GM12872 (cell line): ENCODE measurements around the gene PRKCB.

Source experiments
- TF ChIP-seq, protein P1 (sequence below): IDR thresholded peaks from 3 replicates; pipeline ENCODE4 v1.5.1; 2011; ENCODE audit warnings: low read depth, mild to moderate bottlenecking, low read length, moderate library complexity; ENCODE audit not compliant: insufficient read depth

Gene PRKCB

GRCh38 chr16:23907903-23908302 lies 72.1 kb downstream of the PRKCB start:
- TF ChIP-seq, protein P1, sequence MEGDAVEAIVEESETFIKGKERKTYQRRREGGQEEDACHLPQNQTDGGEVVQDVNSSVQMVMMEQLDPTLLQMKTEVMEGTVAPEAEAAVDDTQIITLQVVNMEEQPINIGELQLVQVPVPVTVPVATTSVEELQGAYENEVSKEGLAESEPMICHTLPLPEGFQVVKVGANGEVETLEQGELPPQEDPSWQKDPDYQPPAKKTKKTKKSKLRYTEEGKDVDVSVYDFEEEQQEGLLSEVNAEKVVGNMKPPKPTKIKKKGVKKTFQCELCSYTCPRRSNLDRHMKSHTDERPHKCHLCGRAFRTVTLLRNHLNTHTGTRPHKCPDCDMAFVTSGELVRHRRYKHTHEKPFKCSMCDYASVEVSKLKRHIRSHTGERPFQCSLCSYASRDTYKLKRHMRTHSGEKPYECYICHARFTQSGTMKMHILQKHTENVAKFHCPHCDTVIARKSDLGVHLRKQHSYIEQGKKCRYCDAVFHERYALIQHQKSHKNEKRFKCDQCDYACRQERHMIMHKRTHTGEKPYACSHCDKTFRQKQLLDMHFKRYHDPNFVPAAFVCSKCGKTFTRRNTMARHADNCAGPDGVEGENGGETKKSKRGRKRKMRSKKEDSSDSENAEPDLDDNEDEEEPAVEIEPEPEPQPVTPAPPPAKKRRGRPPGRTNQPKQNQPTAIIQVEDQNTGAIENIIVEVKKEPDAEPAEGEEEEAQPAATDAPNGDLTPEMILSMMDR, result no peak

DNA sequence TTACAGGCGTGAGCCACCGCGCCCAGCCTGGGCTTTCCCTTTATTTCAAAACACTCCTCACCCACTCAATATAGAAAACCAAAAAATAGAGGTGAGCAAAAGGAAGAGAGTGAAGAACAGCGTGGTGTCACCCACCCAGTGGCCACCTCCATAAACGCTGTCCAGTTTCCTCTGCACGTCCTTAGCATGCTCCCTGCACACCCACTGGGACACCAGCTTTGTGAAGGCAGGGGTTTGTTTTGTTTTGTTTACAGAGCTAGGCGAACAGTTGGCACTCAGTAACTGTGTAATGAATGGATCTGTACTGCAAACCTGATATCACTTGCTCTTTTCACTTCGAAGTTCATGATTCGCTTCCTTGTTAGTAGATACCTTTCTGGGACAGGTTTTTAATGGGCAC lies 73.0 kb downstream of the PRKCB start:
- TF ChIP-seq, protein P1, result no peak

DNA sequence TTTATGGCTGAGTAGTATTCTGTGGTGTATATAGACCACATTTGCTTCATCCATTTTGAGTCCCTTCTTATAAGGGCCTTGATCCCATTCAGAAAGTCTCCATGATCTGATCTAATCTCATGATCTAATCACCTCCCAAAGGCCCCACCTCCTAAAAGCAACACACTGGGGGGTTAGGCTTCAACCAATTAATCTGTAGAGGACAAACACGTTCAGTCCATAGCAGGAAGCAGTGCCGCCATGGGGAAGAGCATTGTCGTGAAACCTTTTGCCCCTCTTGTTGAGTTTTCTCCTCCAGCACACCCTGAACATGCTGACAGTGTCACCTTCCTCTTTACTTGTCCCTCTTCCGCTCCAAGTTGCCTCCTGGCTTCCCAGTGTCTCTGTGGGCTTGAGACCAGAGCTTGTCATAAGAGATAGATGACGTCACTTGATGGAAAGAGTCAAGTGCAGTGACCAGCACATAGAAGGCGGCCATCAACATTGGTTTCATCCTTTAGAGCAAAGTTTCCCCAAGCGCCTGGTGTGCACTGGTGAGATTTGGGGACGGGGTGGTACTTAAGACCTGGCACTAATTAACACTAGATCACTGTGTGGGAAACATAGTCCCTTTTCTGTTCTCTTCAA lies 74.1 kb downstream of the PRKCB start:
- TF ChIP-seq, protein P1, result no peak

GRCh38 chr16:23914946-23915530 lies 79.3 kb downstream of the PRKCB start:
- TF ChIP-seq, protein P1, result no peak

GRCh38 chr16:23917621-23918020 lies 81.8 kb downstream of the PRKCB start:
- TF ChIP-seq, protein P1, result no peak

- TF ChIP-seq, protein P1, result no peak
Observed at GRCh38 chr16:23920446-23920845, 84.7 kb downstream of the PRKCB start.

DNA sequence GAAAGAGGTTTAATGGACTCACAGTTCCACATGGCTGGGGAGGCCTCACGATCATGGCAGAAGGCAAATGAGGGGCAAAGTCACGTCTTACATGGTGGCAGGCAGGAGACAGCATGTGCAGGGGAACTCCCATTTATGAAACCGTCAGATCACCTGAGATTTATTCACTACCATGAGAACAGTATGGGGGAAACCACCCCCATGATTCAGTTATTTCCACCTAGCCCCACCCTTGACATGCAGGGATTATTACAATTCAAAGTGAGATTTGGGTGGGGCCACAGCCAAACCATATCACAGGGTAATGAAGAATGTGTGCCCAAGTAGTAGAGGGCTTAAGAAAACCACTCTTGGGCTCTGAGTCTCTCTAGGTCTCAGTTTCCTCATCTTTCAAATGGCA lies 85.1 kb downstream of the PRKCB start:
- TF ChIP-seq, protein P1, result no peak

- TF ChIP-seq, protein P1, result no peak
Observed at GRCh38 chr16:23922406-23922805, 86.6 kb downstream of the PRKCB start.
